Transverse colon (tissue), 4 donors: Measurements from ENCODE around the gene CCDC188. TPM values are rescaled to one million over a fixed set of nuclear protein-coding genes. Genes with fewer than 3 reads are reported as not detected.
"Not testable (repeated sequence)": the region's sequence is repeated elsewhere in the genome, so short reads cannot be mapped to it uniquely, and the experiment has no call there.

Source experiments
- DNase-seq: peaks from one replicate; pipeline ENCODE4 v3.0.0-alpha.2; 2019
- H3K27ac ChIP-seq, 4 donors: fragments of 200-600 bp; sonication (generic); 2 replicates each; pipeline ENCODE4 v1.5.1; 2016 to 2018; ENCODE audit warnings: inconsistent platforms in 4 of 4
- H3K27me3 ChIP-seq: fragments of 200-600 bp; sonication (generic); 2 replicates; pipeline ENCODE4 v1.5.1; 2017; ENCODE audit warnings: inconsistent platforms
- H3K36me3 ChIP-seq, 4 donors: fragments of 200-600 bp; sonication (generic); 2 replicates each; pipeline ENCODE4 v1.5.1; 2017 to 2019; ENCODE audit warnings: inconsistent platforms in 4 of 4
- H3K4me1 ChIP-seq, 4 donors: fragments of 200-600 bp; sonication (generic); 2 replicates each; pipeline ENCODE4 v1.5.1; 2017 to 2020; ENCODE audit warnings: inconsistent platforms in 4 of 4
- H3K4me3 ChIP-seq, 4 donors: fragments of 200-600 bp; sonication (generic); 1 replicate in 1 of 4; 2 replicates in 3 of 4; pipeline versions ENCODE4 v1.5.1 to v1.6.1; 2017 to 2019; ENCODE audit warnings: inconsistent platforms in 4 of 4
- H3K9me3 ChIP-seq, 2 donors: fragments of 200-600 bp; sonication (generic); 2 replicates each; pipeline ENCODE4 v1.5.1; 2017 to 2019; ENCODE audit warnings: inconsistent platforms in 2 of 2
- CTCF ChIP-seq, 5 experiments: fragments of 200-600 bp in 3 of 5; fragments of 450-650 bp in 2 of 5; sonication (generic) in 3 of 5; IDR thresholded peaks; 1 replicate in 2 of 5; 2 replicates in 3 of 5; pipeline ENCODE4 v1.5.1; 2016 to 2017; ENCODE audit warnings: antibody characterized with exemption in 5 of 5, inconsistent platforms in 3 of 5, mild to moderate bottlenecking in 2 of 5, moderate library complexity in 1 of 5
- EP300 ChIP-seq: sonication (generic); formaldehyde crosslinking; IDR thresholded peaks from one replicate; pipeline ENCODE4 v1.6.1; 2017; ENCODE audit warnings: antibody characterized with exemption, low read depth
- POLR2A ChIP-seq: fragments of 450-650 bp; IDR thresholded peaks from one replicate; pipeline ENCODE4 v1.6.1; 2016; ENCODE audit warnings: antibody characterized with exemption, mild to moderate bottlenecking, moderate library complexity
- POLR2AphosphoS5 ChIP-seq, 3 donors: sonication (generic); formaldehyde crosslinking; IDR thresholded peaks; one replicate each; pipeline ENCODE4 v1.6.1; 2016; ENCODE audit warnings: antibody characterized with exemption in 3 of 3
- WGBS, 2 donors: methylation state at CpG; one replicate each; pipeline ENCODE4 v1.1.5; 2018; ENCODE audit warnings: low coverage in 1 of 2; 5-methylcytosine and 5-hydroxymethylcytosine counted together
- in situ Hi-C, 4 donors: fragments of 200-750 bp; cut with MboI; loops; one replicate each; pipeline versions ENCODE4 v1.15.0 to v1.15.1; 2017; ENCODE audit warnings: low sequenced_read_pairs in 3 of 4, low pct_ligation_motif_present in 1 of 4, low pct_unique_long_range_greater_than_20kb in 1 of 4
- intact Hi-C: fragments of 100-400 bp; cut with DNase I; formaldehyde crosslinking; loops from one replicate; pipeline ENCODE4 v1.15.1; 2023; ENCODE audit warnings: low total_unique reads
- total RNA-seq, 4 donors: library from RNA; depleted of rRNA; stranded (reverse); fragments of >200 nt; gene quantifications; one replicate each; pipeline ENCODE4 v1.1.0, GENCODE V29; 2016

The CCDC188 gene
- total RNA-seq, 4 donors from 2014 or later = 0.41 TPM; not detected in 3

- intact Hi-C loops = no loop called here
These were observed 14.0 kb upstream of the CCDC188 start for GRCh38 chr22:20164863-20165262.

GRCh38 chr22:20160041-20160440 is 9.2 kb upstream of the CCDC188 start:
- Histone ChIP-seq H3K9me3 (no peaks in the 10 kb centered on the region), H3K36me3 (no peaks in the 10 kb centered on the region), H3K4me3 (no peak overlapping the region), H3K27ac (no peak overlapping the region), H3K4me1 (peaks cover 0 to 4% (median 0%) of the 10 kb centered on the region in 4 donors), H3K27me3 (peaks cover 19% of the 10 kb centered on the region)
- TF ChIP-seq POLR2AphosphoS5 (IDR thresholded peaks at IDR 0.05) (no peak), POLR2A (no peak), EP300 (no peak), CTCF (IDR thresholded peaks at IDR 0.05) (no peak)
- intact Hi-C loops (loop anchor here (2.0 kb wide), 1 partner anchor 125 kb away; no protein-coding TSS in a partner anchor), in situ Hi-C loops (loop anchor here in 1 of 4 donors (25.0 kb wide), 1 partner anchor 477 kb away; no protein-coding TSS in a partner anchor)
- no peak for DNase-seq
- 40 to 67% methylated on average over 1 to 10 of the region's 10 CpGs for WGBS, 2 donors

More at GRCh38 chr22:20164863-20165262, 14.0 kb upstream of the CCDC188 start:
- Histone ChIP-seq H3K27me3 (no peaks in the 10 kb centered on the region), H3K27ac (no peak overlapping the region), H3K36me3 (no peaks in the 10 kb centered on the region), H3K9me3 (no peaks in the 10 kb centered on the region), H3K4me3 (no peak overlapping the region), H3K4me1 (no peaks in the 10 kb centered on the region)
- in situ Hi-C loops = loop anchor here in 1 of 4 donors (25.0 kb wide), 1 partner anchor 472 kb away; no protein-coding TSS in a partner anchor
- DNase-seq = no peak
- 65% methylated on average over 8 of the region's 11 CpGs; no CpG with 5 or more reads in 1 of the 2 donors for WGBS, 2 donors
- no peak for TF ChIP-seq POLR2AphosphoS5 (IDR thresholded peaks at IDR 0.05)
- TF ChIP-seq POLR2A = no peak
- no peak for TF ChIP-seq EP300
- TF ChIP-seq CTCF (IDR thresholded peaks at IDR 0.05) = no peak

GRCh38 chr22:20159531-20159930 is 8.7 kb upstream of the CCDC188 start:
- not testable (repeated sequence) for H3K36me3 ChIP-seq, H3K9me3 ChIP-seq, H3K27ac ChIP-seq, H3K4me1 ChIP-seq, H3K4me3 ChIP-seq, DNase-seq
- H3K27me3 ChIP-seq = peaks cover 23% of the 10 kb centered on the region
- in situ Hi-C loops = loop anchor here (5.0 to 25.0 kb wide), 4 partner anchors 123 to 478 kb away; no protein-coding TSS in a partner anchor
- intact Hi-C loops = loop anchor here (5.0 kb wide), 1 partner anchor 108 kb away; the partner anchor contains the start of gene RTN4R
- WGBS, 2 donors = 67% methylated on average over 10 of the region's 14 CpGs; no CpG with 5 or more reads in 1 of the 2 donors

- WGBS, 2 donors = 40% methylated on average over 9 of the region's 9 CpGs; no CpG with 5 or more reads in 1 of the 2 donors
- TF ChIP-seq EP300 (no peak), CTCF (IDR thresholded peaks at IDR 0.05) (no peak), POLR2AphosphoS5 (IDR thresholded peaks at IDR 0.05) (no peak), POLR2A (no peak)
- Histone ChIP-seq H3K4me3 (no peak overlapping the region), H3K27ac (no peak overlapping the region), H3K9me3 (no peaks in the 10 kb centered on the region), H3K36me3 (no peaks in the 10 kb centered on the region), H3K4me1 (peaks cover 0 to 7% (median 0%) of the 10 kb centered on the region in 4 donors), H3K27me3 (peaks cover 27% of the 10 kb centered on the region)
- intact Hi-C loops = loop anchor here (5.0 kb wide), 1 partner anchor 108 kb away; the partner anchor contains the start of gene RTN4R
- DNase-seq = no peak
- in situ Hi-C loops = loop anchor here (5.0 to 25.0 kb wide), 4 partner anchors 123 to 478 kb away; no protein-coding TSS in a partner anchor
These were observed 8.2 kb upstream of the CCDC188 start for GRCh38 chr22:20159076-20159475.
